G401 (cell line): ENCODE data around the gene TRAK2. TPM values are rescaled to one million over a fixed set of nuclear protein-coding genes. Genes with fewer than 3 reads are reported as not detected.

Experiments used
- DNase-seq: peaks from one replicate; pipeline ENCODE4 v3.0.0-alpha.2; 2015; ENCODE audit warnings: low spot score
- in situ Hi-C: cut with HindIII; loops from 2 replicates; pipeline ENCODE4 v1.10.0; 2016; ENCODE audit warnings: low sequenced_read_pairs, mixed read lengths
- total RNA-seq: library from RNA; depleted of rRNA; stranded (reverse); fragments of >200 nt; shearing (Covaris generic); gene quantifications from 2 replicates; pipeline ENCODE4 v1.2.3, GENCODE V29; 2014

The TRAK2 gene
- total RNA-seq, 1 experiment from 2014 or later, result 16.7 TPM

DNA sequence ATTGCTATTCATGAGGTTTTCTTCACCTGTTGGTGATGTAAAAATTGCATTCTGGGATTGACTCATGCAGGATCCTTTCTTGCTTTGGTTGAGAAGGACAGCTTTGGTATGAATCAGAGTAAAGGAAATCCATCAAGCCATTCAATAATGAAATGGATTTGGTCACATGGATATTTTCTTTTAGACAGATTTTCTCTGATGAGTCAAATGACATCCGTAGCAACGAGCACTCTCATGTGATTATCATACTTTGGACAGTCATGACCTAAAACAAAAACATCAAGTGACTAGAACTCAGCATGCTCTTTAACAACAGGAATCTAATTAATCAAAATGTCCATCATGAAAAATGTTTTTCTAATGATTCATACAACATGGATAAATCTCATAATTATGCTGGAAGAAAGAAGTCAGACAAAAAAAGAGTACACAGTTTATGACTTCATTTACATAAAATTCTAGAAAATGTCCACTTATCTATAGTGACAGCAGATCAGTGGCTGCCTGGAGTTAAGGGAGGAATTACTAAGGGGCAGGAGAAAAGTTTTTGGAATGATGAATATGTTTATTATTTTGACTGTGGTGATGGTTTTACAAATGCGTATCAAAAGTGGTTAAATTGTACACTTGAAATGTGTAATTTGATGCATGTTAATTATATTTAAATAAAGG, 30.7 kb downstream of the TRAK2 start:
- in situ Hi-C loops, result no loop called here
- DNase-seq, result no peak

DNA sequence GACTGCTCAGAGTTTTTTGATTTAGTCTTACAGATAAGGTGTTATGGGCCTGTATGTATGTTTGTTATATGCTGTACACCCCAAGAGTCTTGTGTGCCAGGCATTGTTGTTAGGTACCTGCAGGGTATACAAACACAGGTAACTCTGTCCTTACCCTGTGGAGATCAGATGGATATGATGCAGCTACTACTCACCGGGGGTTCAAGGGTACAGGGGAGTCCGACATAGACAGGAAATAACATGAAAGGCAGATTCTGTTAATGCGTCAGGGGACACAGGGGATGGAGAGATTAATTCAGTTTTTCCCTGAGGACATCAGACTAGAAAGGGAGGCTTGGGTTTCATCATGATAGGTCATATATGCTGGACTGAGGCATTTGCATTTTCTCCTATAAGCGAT, 31.3 kb downstream of the TRAK2 start:
- in situ Hi-C loops, result no loop called here
- DNase-seq, result no peak

- DNase-seq, result no peak
These were observed 32.1 kb downstream of the TRAK2 start for GRCh38 chr2:201419057-201419635.

DNA sequence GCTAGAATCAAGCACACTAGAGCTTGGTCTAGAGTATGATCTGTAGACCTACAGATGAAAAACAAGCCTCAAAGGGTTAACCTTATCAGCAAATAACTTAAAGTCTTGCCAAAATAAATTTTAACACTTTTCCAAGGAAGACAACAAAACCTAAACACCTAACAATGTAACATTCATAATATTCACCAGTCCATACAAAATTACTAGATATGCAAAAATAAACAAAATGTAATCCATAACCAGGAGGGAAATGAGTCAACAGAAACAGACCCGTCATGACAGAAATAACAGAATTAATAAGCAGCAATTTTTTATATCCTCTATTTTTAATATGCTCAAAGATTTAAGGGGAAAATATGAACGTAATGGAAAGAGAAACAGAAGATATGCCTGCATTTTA, 36.1 kb downstream of the TRAK2 start:
- in situ Hi-C loops, result no loop called here
- no peak for DNase-seq

More at GRCh38 chr2:201419057-201419635, 32.1 kb downstream of the TRAK2 start:
- in situ Hi-C loops, result no loop called here

GRCh38 chr2:201414099-201415023, 36.9 kb downstream of the TRAK2 start:
- DNase-seq, result no peak
- in situ Hi-C loops, result no loop called here

DNA sequence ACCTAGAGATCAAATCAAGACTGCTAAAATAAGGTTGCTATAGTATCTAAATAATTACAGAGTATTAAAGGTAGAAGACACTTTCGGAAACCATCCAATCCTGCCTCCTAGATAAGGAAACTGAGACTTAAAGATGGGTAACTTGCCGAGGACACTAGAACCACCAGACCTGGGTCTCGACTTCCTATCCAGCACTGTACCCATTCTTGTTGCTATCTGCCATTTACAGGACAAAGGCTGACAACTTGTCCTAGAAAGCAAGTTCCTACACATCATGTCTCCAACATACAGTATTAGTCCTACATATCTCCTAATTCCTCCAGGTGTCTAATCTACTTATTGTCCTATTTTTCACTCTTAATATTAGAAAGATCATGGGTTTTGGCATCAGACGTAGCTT, 37.7 kb downstream of the TRAK2 start:
- no peak for DNase-seq
- in situ Hi-C loops, result no loop called here

DNA sequence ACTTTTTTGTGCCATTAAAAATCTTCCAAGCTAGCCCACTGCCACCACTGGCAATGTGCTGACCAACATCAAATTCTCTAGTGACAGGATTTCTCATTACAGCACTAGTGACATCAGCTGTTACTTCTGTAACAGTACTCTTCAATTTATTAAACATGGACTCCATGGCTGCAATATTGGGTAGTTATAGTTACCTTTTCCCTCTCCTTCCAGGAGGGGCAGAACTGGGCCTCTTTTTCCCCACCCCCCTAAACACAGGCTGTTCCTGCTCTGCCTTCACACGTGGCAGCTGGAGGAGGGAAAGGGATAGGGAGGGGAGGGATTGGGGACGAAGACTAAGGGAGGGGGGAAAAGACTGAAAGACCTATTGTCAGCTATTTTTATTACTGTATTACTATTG, 38.1 kb downstream of the TRAK2 start:
- DNase-seq, result no peak
- in situ Hi-C loops, result no loop called here

DNA sequence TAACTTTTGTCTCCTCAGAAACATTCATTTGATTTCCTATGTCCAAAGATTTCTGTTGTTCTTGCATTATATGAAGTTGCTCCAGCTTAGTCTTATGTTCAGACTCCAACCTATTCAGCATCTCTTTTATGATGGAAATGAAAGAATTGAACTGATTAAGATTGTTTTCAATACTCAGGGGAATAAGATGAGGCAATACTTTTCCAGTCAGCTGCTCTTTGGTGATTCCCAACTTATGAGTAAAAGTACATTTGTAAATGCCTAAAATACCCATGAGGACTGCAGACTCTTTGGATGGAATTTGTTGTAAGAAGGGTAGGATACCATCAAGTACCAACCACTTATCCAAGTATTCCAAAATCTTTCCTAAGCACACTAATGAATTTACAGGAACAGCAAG, 39.8 kb downstream of the TRAK2 start:
- in situ Hi-C loops, result no loop called here

DNA sequence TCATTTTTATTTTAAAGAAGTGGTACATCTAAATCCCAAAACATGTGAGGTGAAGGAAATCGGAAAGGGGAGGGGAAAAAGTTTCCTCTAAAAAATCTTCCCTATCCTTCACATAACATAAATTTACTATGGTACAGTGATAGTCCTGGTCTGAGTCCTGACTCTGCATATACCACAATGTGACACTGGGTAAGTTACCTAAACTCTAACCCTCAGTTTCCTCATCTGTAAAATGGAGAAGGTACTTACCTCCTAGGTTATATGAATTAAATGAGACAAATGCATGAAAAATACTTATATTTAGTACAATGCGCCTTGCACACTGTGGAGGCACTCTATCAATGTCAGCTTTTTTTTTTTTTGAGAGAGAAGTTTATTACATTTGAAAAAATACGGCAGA, 42.3 kb downstream of the TRAK2 start:
- no peak for DNase-seq
- in situ Hi-C loops, result no loop called here

More for the DNA sequence above, 39.8 kb downstream of the TRAK2 start:
- no peak for DNase-seq

DNA sequence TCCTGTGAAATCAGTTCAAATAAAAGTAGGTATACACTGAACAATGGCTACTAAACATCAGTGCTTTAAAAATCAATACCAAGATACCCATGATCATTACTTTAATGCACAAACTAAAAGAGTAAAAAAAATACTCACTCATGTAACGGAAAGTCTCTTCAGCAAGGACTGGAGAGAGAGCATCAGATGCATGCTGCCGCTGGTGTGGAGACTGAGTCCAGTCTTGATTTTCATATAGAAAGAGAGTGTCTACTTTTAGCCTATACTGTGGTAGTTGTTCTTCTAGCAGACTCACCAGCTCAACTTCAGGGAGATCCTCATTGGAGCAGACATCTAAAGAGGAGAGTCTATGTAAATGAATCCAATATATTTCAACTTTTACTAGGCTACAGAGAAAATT, 44.0 kb downstream of the TRAK2 start:
- in situ Hi-C loops, result no loop called here
- no peak for DNase-seq

DNA sequence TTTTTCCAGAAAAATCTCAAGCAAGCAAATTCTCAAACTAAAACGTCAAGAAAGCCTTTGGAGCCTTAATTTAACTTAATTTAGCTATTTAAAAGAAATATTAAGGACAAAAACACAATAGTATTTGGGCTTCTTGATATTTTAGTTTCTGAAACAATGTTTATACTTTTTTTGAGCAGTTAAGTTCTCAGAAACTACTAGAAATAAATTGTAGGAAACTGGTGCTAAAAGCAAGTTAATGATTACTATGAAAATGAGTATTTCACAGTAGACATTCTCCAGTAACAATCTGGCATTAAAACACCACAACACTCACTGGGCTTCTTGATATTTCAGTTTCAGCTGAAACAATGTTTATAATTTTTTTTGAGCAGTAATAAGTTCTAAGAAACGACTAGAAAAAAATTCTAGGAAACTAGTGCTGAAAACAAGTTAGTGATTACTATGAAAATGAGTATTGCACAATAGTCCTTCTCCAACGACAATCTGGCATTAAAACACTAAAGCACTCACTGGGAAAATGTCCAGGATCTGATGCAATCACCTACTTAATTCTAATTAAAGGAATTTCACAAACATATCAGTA, 45.1 kb downstream of the TRAK2 start:
- DNase-seq, result peak; percentile 60
- in situ Hi-C loops, result no loop called here

DNA sequence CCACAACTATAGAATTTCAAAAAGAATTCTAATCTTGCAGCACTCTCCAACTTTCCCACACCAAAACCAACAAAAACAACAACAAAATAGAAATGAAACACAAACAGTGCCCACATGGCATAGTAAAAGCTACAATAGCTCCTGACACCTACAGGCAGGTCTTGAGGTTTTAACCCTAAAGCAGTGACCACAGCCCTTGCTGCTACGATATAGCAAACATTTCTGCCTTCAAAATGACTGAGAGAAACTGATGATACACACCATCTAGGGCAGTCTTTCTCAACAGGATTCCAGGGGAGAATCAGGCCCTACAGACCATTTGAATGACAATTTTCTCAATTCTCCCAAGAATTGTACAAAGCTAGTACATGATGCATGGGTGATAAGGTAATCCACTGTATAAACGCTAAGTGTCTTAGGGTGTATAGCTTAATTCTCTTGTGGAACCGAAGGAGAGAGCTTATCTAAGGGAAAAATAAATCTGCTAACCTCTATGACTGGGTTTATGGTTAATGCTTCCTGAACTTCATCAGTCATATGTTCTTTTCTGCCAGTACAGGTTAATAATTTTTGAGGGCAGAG, 46.5 kb downstream of the TRAK2 start:
- no peak for DNase-seq
- in situ Hi-C loops, result no loop called here

DNA sequence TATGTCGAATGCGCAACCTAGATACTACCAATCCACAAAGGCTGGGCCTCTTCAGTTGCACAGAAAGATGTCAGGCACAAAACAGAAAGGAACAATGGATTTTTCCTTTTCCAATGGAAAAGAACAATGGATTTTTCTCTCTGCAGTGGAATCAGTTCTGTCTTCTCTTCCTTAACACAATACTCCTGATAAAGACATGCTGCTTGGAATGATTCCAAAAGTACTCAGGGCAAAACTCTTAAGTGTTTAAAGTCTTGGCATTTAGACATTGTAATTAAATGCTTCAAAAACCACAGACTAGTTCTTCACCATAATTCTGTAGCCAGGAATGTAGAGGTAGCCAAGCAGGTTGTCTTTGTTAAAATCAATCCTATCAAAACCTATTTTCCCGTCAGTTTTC, 47.4 kb downstream of the TRAK2 start:
- no peak for DNase-seq
- in situ Hi-C loops, result no loop called here

DNA sequence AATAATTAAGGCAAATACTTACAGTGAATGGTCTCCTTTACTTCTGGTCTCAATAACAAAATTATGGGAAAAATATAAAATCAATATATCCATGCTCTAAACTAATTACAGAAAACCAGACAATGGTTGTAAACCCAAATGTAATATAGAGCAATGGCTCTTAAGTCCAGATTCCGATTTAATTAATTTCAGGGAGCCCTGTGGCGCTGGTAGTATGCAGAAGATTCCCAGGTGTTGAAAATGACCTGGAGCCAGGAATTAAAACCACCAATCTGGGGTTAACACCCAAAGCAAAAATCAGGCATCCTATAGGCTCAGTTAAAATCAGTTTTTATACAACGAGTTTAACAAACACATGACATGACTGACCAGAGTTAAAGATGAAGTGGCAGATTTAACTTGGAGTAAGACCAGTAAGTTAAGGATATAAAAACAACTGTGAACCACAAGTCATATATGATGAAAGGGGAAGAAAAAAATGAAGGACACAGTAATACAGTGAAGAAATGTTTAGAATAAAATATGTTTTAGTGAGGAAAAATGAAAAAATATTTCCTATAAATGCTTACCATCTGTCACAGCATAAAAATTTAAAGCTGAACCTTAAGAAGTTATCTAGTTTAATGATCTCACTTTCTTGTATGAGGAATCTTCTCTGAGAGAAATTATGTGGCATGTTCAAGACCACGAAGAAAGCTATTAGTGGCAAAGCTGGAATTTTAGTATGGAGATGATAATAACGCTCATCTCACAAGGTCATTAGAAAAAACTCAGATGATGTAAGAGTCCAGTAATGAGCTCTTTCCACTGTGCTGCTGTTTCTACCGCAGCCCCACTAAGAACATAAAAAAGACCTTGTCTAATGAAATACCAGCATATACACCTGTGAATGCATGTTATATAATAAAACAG, 48.4 kb downstream of the TRAK2 start:
- DNase-seq, result no peak
- in situ Hi-C loops, result no loop called here

DNA sequence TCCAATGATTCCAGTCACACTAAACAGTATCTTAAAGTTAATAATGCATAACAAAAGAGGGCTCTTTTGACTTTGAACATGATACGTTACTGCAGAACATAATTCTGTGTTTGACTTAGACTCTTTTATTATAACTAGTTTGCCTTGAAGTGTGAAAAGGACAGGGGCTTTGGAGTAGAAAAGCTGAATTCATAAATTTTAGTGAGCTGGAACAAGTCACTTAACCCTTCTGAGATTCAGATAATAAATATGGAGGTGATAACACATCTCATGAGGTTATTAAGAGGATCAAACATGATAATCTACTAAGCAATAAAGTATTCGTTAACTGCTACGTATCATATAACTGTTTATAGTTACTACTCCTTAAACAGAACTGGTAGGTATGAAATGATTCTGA, 49.4 kb downstream of the TRAK2 start:
- in situ Hi-C loops, result no loop called here
- no peak for DNase-seq

DNA sequence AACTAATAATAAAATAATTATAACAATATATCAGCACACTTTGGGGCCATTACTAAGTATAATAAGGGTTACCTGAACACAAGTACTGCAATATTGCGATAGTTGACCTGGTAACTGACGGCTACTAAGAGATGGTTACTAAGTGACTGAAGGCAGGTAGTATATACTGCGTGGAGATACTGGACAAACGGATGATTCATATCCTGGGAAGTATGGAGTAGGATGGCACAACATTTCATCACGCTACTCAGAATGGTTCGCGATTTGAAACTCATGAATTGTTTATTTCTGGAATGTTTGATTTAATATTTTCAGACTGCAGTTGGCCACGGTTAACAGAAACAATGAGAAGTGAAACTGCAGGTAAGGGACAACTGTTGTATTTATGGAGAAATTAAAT, 54.7 kb downstream of the TRAK2 start:
- DNase-seq, result no peak
- in situ Hi-C loops, result no loop called here

GRCh38 chr2:201383136-201383535, 68.1 kb downstream of the TRAK2 start:
- in situ Hi-C loops, result no loop called here
- DNase-seq, result no peak

DNA sequence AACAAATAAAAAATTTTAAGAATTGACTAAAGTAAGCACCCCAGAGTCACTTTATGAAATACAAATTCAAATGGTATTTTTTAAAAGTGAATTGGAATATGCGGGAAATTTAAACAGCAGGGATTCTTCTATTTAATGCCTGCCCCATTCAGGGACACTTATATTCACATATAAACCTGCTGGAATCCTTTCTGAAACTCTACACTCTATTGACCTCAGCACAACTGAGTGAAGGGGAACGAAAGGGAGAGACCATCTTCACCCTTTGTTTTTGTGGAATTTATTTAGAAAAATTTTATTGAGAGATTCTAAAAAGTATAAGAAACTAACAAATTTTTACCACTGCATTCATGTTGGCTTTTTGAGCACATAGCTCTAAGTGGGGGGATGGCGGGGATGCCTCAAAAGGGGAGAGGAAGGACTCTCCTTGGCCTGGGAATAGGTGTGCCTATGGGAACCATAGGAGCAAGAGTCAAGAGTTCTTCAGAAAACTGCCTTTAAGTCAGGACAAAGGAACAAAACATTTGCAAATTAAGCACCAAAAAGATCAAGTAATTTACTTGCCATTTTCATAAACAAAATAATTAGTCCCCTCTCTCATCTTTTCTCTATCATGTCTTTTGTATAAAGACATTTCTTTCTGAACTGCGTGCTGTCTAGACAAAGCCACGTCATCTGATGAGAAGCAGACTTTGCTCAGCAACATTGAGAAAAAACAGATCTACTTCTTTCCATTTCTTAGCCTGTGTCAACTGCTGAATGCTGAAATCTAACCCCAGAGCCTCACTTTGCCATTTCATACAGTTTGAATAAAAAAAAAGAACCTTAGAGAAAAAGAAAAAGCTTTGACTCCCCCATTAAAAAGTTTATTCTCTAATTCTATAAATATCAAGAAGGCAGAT, 72.5 kb downstream of the TRAK2 start:
- no peak for DNase-seq
- in situ Hi-C loops, result no loop called here
